ENCODE measurements around the gene VSIG2. TPM values are rescaled to one million over a fixed set of nuclear protein-coding genes. Genes with fewer than 3 reads are reported as not detected.

VSIG2 gene
- total and polyA plus RNA-seq, 9 donors: 0.30 to 27.1 (median 1.2) TPM; not detected in 1

GRCh38 chr11:124748100-124748418 is 4.0 kb downstream of the VSIG2 start:
- WGBS, 3 donors: 30 to 40% (median 32%) methylated on average over 7 of the region's 7 CpGs
- Histone ChIP-seq H3K4me1 (ENCODE audit: insufficient read depth) (peaks cover 4% of the 10 kb centered on the region), H3K27ac (no peak overlapping the region), H3K27me3 (no peaks in the 10 kb centered on the region), H3K36me3 (no peaks in the 10 kb centered on the region), H3K4me3 (no peak overlapping the region), H3K9me3 (no peaks in the 10 kb centered on the region)
- TF ChIP-seq, protein P1, sequence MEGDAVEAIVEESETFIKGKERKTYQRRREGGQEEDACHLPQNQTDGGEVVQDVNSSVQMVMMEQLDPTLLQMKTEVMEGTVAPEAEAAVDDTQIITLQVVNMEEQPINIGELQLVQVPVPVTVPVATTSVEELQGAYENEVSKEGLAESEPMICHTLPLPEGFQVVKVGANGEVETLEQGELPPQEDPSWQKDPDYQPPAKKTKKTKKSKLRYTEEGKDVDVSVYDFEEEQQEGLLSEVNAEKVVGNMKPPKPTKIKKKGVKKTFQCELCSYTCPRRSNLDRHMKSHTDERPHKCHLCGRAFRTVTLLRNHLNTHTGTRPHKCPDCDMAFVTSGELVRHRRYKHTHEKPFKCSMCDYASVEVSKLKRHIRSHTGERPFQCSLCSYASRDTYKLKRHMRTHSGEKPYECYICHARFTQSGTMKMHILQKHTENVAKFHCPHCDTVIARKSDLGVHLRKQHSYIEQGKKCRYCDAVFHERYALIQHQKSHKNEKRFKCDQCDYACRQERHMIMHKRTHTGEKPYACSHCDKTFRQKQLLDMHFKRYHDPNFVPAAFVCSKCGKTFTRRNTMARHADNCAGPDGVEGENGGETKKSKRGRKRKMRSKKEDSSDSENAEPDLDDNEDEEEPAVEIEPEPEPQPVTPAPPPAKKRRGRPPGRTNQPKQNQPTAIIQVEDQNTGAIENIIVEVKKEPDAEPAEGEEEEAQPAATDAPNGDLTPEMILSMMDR (IDR thresholded peaks at IDR 0.05): no peak
- TF ChIP-seq POLR2A (IDR thresholded peaks at IDR 0.05) (no peak), EP300 (IDR thresholded peaks at IDR 0.05) (no peak)
- intact Hi-C loops (cut with DNase I): no loop called here
- no peak for DNase-seq

DNA sequence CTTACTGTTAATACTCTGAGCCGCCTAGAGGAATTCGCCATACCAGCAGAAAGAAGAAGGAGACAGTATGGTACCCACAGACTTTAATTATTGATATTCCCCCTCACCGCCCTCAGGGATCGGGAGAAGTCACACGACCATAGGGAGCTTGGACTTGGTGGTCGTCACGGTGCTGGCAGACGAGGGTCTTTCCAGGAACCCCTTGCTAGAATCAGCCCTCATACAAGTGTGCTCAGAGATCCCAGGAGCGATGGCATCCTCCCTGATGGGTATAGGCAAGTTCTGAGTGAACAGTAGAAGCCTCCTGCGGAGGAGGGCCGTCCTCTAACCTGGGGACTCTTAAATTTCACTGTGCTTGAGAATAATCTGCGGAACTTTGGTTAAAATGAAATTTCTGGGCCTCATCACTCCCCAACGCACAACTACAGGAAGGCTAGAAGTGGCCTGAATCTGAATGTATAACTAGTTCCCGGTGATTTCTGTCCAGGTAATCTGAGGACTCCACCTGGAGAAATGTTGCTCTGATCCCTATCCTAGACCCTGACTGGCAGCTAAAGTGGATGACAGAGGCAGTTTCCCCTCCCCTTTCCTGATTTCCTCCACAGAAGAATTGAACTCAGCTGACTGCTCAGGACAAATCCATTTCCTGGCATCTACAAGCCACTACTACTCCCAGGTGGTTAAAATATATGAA is 4.5 kb downstream of the VSIG2 start:
- H3K27ac ChIP-seq: no peak overlapping the region
- H3K9me3 ChIP-seq: no peaks in the 10 kb centered on the region
- no peaks in the 10 kb centered on the region for H3K27me3 ChIP-seq
- intact Hi-C loops (cut with DNase I): no loop called here
- DNase-seq: no peak
- H3K4me1 ChIP-seq (ENCODE audit: insufficient read depth): peaks cover 4% of the 10 kb centered on the region
- TF ChIP-seq EP300 (IDR thresholded peaks at IDR 0.05) (no peak), POLR2A (IDR thresholded peaks at IDR 0.05) (no peak)
- TF ChIP-seq, protein P1 (IDR thresholded peaks at IDR 0.05): no peak
- H3K4me3 ChIP-seq: no peak overlapping the region
- no peaks in the 10 kb centered on the region for H3K36me3 ChIP-seq
- 45 to 51% (median 49%) methylated on average over 14 of the region's 14 CpGs for WGBS, 3 donors

- DNase-seq: peak in 2 of 5 donors; percentile 50 to 59
- no peak overlapping the region for H3K27ac ChIP-seq
- WGBS, 3 donors: 3 to 15% (median 6%) methylated on average over 37 of the region's 37 CpGs
These were observed 5.3 kb downstream of the VSIG2 start for GRCh38 chr11:124746621-124747243.

DNA sequence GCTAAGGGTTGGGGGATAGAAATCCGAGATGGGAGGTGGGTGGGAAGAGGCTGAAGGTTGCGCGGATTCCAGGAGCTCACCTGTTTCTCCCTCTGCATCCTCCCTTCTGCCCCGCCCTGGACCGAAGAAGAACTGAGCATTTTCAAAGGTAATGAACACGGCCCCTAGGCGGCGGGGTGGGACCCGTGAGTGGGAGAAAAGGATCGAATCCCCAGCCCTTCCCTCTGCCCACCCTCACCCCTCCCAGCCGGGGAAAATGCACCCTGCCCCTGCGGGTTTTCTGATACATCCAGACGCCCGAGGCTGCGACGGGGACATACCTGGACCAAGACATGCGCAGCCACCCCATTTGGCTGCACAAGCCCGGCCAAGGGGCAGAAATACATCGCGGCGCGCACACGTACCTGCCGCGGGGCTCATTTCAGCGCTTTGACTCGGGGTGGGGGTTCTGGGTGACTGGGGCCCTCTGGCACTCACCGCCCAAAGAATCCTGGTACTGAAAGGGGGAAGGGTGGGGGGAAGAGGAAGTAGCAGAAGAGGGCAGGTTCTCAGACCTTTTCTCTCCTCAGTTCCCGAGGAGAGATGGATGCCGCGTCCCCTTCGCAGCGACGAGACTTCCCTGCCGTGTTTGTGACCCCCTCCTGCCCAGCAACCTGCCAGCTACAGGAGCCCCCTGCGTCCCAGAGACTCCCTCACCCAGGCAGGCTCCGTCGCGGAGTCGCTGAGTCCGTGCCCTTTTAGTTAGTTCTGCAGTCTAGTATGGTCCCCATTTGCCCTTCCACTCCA is 6.0 kb downstream of the VSIG2 start:
- Histone ChIP-seq H3K4me3 (peak overlapping the region; percentile 28), H3K27ac (no peak overlapping the region), H3K36me3 (no peaks in the 10 kb centered on the region), H3K27me3 (no peaks in the 10 kb centered on the region), H3K4me1 (ENCODE audit: insufficient read depth) (no peaks in the 10 kb centered on the region), H3K9me3 (no peaks in the 10 kb centered on the region)
- no peak for DNase-seq
- WGBS, 3 donors: 10 to 14% (median 11%) methylated on average over 41 of the region's 41 CpGs
- TF ChIP-seq EP300 (IDR thresholded peaks at IDR 0.05): no peak
- TF ChIP-seq POLR2A (IDR thresholded peaks at IDR 0.05): no peak
- TF ChIP-seq, protein P1 (IDR thresholded peaks at IDR 0.05): no peak
- intact Hi-C loops (cut with DNase I): no loop called here

More at GRCh38 chr11:124746621-124747243, 5.3 kb downstream of the VSIG2 start:
- intact Hi-C loops (cut with DNase I): no loop called here
- TF ChIP-seq, protein P1 (IDR thresholded peaks at IDR 0.05): peak in 1 of 3 donors; percentile 20
- TF ChIP-seq EP300 (IDR thresholded peaks at IDR 0.05) (no peak), POLR2A (IDR thresholded peaks at IDR 0.05) (no peak)
- H3K36me3 ChIP-seq: no peaks in the 10 kb centered on the region
- no peaks in the 10 kb centered on the region for H3K9me3 ChIP-seq
- H3K27me3 ChIP-seq: no peaks in the 10 kb centered on the region
- peak overlapping the region; percentile 28 for H3K4me3 ChIP-seq
- H3K4me1 ChIP-seq (ENCODE audit: insufficient read depth): peaks cover under 1% of the 10 kb centered on the region
